Glomerular endothelial cell (primary cell): ENCODE results near the gene DNMT1. TPM values are rescaled to one million over a fixed set of nuclear protein-coding genes. Genes with fewer than 3 reads are reported as not detected.
"Not testable (repeated sequence)": the region's sequence is repeated elsewhere in the genome, so short reads cannot be mapped to it uniquely, and the experiment has no call there.

ENCODE experiments used
- DNase-seq: peaks from one replicate; pipeline ENCODE4 v3.0.0-alpha.2; 2011; ENCODE audit warnings: low read depth, low spot score; ENCODE audit errors: extremely low read depth
- total RNA-seq: library from RNA; depleted of rRNA; stranded (reverse); fragments of >200 nt; gene quantifications from 2 replicates; pipeline ENCODE4 v1.2.3, GENCODE V29; 2015

The DNMT1 gene
- 40.0 and 83.9 TPM in 2 replicates for total RNA-seq

GRCh38 chr19:10194500-10195198, at the start of gene DNMT1:
TSS of gene DNMT1 (minus strand) at chr19:10194953. CDS start at chr19:10194899, 54 bp downstream.
- peak; percentile 64 for DNase-seq

DNA sequence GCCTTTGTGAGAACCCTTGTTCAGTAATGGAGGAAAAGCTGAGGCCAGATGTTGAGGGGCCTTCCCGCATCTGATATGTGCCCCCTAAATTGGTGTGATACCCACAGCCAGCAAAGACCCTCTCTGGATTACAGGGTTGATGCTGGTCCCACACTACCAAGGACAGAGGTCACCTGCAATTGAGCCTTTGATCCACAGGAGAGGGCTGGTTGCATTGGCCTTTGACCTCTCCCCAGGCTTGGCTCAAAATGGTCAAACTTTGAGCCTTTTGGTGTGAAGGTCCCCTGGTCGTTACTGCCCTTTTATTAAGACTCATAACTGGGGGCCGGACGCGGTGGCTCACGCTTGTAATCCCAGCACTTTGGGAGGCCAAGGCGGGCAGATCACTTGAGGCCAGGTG, 48.9 kb upstream of the DNMT1 start:
- DNase-seq = no peak

DNA sequence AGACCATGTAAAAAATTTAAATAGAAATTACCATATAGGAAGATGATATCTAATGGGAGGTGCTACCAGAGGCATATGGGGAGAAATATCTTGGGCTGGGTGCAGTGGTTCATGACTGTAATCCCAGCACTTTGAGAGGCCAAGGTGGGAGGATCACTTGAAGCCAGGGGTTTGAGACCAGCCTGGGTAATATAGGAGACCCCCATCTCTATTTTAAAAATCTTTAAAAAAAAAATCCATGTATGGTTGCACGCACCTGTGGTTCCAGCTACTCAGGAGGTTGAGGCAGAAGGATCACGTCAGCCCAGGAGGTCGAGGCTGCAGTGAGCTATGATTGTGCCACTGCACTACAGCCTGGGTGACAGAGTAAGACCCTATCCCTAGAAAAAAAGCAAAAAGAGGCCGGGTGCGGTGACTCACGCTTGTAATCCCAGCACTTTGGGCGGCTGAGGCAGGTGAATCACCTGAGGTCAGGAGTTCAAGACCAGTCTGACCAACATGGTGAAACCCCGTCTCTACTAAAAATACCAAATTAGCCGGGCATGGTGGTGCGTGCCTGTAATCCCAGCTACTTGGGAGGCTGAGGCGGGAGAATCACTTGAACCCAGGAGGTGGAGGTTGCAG, 47.2 kb upstream of the DNMT1 start:
- DNase-seq = not testable (repeated sequence)

- no peak for DNase-seq
Observed at GRCh38 chr19:10238172-10238783, 43.5 kb upstream of the DNMT1 start.

- DNase-seq = no peak
Observed at GRCh38 chr19:10237702-10238101, 42.9 kb upstream of the DNMT1 start.

GRCh38 chr19:10235409-10235808, 40.7 kb upstream of the DNMT1 start:
- not testable (repeated sequence) for DNase-seq

DNA sequence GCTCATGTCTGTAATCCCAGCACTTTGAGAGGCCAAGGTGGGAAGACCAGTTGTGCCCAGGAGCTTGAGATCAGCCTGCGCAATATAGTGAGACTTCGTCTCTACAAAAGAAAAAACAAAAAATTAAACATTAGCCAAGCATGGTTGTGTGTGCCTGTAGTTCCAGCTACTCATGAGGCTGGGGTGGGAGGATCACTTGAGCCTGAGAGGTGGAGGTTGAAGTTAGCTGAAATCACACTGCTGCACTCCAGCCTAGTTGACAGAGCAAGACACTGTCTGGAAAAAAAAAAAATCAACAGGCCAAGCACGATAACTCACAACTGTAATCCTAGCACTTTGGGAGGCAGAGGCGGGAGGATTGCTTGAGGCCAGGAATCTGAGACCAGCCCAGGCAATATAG, 40.2 kb upstream of the DNMT1 start:
- DNase-seq = no peak

GRCh38 chr19:10233946-10234345, 39.2 kb upstream of the DNMT1 start:
- no peak for DNase-seq

GRCh38 chr19:10231612-10232228, 37.0 kb upstream of the DNMT1 start:
- DNase-seq = no peak

DNA sequence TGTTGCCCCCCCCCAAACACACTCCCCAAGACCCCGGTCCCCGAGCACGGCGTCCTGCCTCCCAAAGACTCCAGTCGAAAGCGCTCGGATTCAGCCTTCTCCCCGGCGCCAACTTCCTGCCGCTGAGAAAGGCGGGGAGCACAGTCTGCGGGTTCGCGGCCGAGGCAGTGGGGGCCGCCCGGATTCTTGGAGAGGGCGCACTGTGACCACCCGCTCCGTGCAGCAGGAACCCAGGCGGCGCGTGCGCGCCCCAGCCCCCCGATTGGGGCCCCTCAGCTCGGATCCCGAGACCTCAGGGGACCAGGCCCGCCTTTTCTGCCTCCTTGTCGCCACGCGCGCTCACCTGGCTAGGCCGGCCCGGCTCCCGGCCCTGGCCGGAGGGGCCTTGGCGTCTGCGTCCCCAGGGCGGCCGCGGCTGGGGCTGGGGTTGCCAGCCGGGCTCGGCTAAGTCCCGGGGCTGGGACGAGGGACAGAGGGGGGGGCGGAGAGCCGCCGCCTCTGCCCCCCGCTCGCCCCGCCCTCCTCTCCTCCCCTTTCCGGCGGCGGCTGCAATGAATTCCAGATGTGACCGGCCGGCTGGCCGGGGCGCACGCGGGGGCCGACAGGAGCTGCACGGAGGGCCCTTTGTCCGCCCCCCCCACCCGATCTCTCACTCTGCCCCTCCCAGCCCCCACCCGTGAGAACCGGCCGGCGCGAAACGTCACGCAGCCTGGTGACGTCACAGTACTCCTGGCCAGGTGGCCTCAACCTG, 36.3 kb upstream of the DNMT1 start, which contains the start of gene S1PR2:
Gene S1PR2, minus strand, starts transcription at position 471 of the 751 bp plus-strand sequence. CDS start 6,426 bp downstream, outside the sequence.
- no peak for DNase-seq

DNA sequence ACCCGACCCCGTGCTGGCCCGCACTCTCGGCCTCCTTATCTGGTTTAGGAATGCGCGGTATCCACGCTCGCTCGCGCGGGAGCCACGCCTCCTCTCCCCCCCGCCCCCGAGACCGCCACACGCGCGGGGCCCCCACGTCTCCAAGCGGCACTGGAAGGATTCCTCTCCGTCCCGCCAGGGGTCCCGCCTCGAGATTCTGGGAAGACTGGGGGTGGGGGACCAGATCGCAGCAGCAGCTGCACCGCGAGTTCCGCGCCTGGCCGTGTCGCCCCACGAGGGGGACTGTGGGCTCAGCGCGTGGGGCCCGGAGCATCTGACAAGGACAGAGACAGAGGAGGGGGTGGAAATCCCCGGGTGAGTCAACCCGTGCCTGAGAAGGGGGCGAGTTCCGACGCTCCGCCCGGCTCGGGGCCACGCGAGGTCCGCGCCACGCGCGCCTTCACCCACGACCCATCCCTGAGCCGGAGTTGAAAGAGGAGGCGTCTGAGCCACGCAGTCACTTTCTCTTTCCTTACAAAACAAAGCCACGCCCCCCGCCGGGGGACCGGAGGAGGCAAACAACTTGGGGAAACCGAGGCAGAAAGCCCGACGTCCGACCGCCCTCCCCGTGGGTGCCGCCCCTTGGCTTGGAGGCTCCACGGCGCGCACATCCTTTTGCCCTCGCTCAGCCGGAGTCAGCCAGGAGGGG, 35.6 kb upstream of the DNMT1 start:
- no peak for DNase-seq

DNA sequence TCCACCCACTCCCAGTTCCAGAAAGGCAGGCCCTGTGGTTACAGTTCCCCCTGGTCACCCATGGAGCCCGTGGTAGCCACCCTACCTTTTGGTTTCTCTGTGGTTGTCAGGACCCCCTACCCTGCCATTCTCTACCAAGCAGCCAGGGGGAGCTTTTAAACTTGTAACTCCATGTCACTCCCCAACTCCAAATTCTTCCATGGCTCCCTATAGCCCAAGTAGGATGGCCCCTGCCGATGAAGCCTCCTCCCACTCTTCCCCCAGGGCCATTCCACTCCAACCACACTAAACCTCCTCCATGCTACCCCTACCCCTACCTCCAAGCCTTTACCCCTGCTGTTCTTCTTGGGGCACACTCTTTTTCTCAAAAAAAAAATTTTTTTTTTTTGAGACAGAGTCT, 34.2 kb upstream of the DNMT1 start:
- DNase-seq = no peak

- DNase-seq = no peak
Observed at GRCh38 chr19:10228393-10228792, 33.6 kb upstream of the DNMT1 start.

DNA sequence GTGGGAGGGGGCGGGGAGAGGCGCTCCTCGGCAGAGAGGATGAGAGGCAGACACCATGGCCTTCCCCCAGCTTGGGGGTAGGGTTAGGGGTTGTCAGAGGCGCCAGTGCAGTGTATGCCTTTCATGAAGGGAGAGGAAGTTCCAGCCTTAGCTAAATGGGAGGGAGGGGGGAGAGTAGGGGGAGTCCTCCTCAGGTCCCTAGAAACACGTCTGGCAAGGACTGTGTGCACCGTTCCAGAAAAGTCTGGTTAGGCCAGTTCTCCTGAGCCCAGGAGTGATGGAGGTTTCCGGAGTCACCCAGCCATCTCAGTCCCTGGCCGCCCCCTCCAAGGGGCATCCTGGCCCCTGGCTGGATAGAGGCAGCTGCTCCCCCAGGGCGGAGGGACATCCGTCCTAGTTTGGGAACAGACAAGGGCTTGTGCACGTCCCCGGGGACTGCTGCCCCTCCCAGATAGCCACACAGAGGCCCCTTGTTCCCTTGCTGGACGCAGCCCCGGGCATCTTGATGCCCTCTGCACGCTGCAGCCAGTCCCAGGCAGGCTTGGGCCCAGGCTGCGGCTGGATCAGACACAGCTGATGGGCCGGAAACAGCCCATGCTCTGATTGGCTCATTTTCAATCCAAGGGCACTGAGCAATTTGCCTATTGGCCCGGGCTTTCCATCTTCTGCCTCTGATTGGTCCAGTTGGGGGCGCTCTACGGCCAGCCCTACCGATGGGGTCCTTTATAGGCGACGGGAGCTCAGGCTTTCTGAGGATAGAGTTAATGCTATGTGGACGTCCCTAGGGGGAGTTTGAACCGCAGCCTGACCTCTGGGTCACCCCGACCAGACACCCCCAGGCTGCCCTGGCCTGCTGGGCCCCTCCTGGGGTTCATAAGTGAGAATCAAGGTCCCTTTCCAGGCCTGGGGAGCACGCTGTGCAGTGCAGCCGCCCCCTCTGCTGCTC, 32.5 kb upstream of the DNMT1 start:
- no peak for DNase-seq

- DNase-seq = no peak
Observed at GRCh38 chr19:10226376-10227025, 31.7 kb upstream of the DNMT1 start.

GRCh38 chr19:10226021-10226375, 31.2 kb upstream of the DNMT1 start:
- DNase-seq = no peak

GRCh38 chr19:10224337-10224736, 29.6 kb upstream of the DNMT1 start:
- DNase-seq = no peak

- DNase-seq = no peak
Observed at GRCh38 chr19:10223488-10224213, 28.9 kb upstream of the DNMT1 start.
